GM19193 (cell line): ENCODE measurements around the gene ARHGAP15.

ENCODE experiments used
- POLR2A ChIP-seq: IDR thresholded peaks from 4 replicates; pipeline ENCODE4 v1.6.1; 2011; ENCODE audit not compliant: insufficient read depth, insufficient read length; ENCODE audit errors: extremely low read depth

Gene ARHGAP15

GRCh38 chr2:143519521-143519920, 390.3 kb downstream of the ARHGAP15 start:
- no peak for TF ChIP-seq POLR2A

GRCh38 chr2:143521396-143521795, 392.2 kb downstream of the ARHGAP15 start:
- TF ChIP-seq POLR2A = no peak

GRCh38 chr2:143522699-143523098, 393.5 kb downstream of the ARHGAP15 start:
- no peak for TF ChIP-seq POLR2A

DNA sequence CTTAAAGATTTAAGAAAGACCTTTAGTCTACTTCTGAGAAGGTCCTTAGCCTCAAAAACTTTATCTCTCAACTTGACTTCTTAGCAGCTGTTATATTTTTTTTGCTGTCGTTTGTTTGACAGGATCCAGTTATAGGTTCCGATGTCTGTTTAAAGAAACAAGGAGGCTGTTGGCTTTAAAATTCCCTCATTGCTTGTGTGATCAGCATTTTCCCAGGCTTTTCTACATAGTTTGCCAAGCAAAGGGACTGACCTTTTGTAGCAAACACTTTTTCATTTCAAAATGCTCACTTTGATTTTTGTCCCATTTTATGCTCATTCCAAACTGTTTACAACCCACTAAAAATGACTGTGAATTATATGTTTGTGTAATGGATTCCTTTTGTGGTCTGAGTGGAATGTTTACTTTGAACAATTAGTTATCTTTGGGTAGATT, 394.9 kb downstream of the ARHGAP15 start:
- no peak for TF ChIP-seq POLR2A

DNA sequence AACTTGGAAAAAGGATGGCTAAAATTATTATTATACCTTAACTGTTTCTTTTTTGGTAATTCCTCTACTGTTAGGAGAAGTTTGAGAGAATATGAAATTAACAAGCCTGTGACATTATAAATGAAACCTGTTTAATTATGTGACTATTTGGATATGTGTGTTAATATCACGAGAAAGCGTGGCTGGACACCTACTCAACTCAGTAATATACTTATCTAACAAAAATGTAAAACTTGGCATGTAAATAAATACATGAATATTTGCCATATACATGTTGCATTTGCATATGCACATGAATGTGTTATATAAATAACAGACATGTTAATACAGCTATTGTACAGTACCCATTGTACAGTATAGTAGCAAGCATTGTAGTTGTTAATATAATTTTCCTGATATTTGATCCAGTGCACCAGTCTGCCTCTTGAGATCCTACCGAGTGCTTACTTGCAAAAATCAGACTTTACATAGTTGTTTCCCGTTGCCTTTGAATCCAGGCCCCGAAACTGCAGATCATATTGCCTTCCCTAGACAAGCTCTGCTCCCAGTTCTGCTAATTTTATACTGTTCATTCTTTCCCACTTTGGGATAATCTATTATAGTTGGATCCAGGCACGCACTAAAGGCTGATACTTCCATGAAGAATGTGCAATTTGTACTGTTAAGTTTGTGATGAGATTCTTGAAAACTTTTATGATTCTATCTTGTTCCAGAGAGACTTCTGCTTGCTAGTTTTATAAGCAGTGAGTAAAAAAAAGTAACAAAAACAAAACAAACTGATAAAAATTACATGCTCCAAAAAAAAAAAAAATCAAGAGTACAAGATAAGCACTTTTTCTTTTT, 395.6 kb downstream of the ARHGAP15 start:
- no peak for TF ChIP-seq POLR2A

DNA sequence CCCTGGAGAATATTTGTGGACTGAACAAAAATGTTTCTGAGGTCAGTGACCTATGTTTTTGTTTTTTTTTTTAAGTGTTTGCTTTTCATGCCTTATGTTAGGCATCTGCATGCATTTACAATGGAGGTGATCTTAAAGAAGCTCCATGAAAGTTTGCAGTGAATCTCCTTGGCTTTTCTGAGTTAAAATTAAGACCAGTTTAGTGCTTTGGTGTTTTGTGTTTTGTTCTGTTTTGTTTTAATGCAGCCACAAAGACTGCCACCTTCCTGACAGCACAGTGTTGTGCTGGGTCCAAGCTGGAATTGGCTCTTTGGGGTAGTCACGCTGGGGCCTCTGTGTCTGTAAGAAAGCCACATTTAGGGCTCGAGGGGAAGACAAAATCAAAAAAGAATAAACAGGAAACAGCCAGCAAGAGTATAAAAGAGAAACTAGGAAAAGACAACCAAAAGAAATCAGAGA, 396.2 kb downstream of the ARHGAP15 start:
- no peak for TF ChIP-seq POLR2A

GRCh38 chr2:143526498-143526897, 397.3 kb downstream of the ARHGAP15 start:
- TF ChIP-seq POLR2A = no peak

- TF ChIP-seq POLR2A = no peak
Observed at GRCh38 chr2:143528021-143528420, 398.8 kb downstream of the ARHGAP15 start.

GRCh38 chr2:143529118-143529720, 400.0 kb downstream of the ARHGAP15 start:
- TF ChIP-seq POLR2A = no peak

- TF ChIP-seq POLR2A = no peak
Observed at GRCh38 chr2:143530758-143531157, 401.5 kb downstream of the ARHGAP15 start.

- no peak for TF ChIP-seq POLR2A
Observed at GRCh38 chr2:143532061-143532460, 402.8 kb downstream of the ARHGAP15 start.

DNA sequence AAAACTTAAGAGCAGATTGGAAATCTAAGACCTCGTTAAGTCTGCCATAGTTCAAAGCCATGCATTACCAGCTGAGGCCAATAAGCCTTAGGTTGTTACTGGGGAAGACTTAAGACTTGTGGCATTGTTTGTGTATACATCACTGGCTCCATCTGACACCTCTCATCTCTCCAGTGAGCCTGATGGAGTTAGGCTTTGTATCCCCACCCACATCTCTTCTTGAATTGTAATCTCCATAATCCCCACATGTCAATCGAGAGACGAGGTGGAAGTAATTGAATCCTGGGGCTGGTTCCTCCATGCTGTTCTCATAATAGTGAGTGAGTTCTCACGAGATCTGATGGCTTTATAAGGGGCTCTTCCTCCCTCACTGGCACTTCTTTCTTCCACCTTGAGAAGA, 404.6 kb downstream of the ARHGAP15 start:
- TF ChIP-seq POLR2A = no peak

- TF ChIP-seq POLR2A = no peak
Observed at GRCh38 chr2:143535802-143536201, 406.6 kb downstream of the ARHGAP15 start.

DNA sequence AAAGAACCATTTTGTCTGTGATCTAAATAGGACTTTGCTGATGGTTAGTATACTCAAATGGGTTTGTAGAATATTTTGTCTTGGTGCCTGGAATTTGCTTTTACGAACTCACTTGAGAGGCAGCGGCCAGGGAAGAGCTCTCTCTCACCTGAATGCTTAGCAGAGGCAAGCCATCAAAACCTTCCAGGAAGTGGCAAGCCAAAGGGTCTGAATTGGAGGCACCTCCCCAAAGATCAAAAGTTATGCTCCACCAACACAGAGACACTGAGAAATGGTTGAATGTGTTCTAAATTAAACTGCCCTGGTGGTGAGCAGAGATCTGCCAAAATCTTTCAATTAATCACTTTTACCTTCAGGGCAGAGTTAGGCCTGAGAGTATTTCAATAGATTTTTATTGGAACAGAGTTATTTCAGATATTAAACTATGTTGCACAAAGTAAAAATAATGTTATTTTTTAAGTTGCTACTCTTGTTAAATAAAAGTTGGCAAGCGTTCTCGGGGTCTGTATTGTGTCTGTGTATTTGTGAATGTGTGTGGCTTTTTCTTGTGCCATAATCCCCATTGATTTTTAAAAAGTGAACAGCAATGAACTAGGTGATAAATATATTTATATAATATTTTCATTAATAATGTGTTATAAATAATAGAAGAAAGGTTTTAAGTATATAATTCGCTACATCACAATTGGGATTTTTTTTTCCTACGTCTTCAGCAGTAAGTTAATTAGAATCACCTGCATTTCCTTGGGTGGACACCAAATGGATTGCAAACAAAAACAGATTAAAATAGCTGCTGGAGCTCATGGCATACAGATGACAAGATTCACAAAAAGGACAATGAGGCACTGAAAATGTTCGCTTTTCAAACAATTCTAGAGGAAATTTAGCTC, 416.1 kb downstream of the ARHGAP15 start:
- TF ChIP-seq POLR2A = no peak

- no peak for TF ChIP-seq POLR2A
Observed at GRCh38 chr2:143545949-143546255, 416.7 kb downstream of the ARHGAP15 start.
